Esophagus squamous epithelium (tissue), 5 donors: Measurements from ENCODE around the gene DUSP7. TPM values are rescaled to one million over a fixed set of nuclear protein-coding genes. Genes with fewer than 3 reads are reported as not detected.
A peak's percentile ranks its signal among the peaks of the same experiment; 100 is the strongest.

ENCODE experiments used
- DNase-seq: peaks from one replicate; lab custom pipeline; 2025; lab: John Stamatoyannopoulos, UW
- H3K27ac ChIP-seq, 4 donors: fragments of 200-600 bp; sonication (generic); one replicate each; pipeline ENCODE4 v1.5.1; 2016 to 2019; ENCODE audit warnings: mild to moderate bottlenecking in 1 of 4
- H3K27me3 ChIP-seq, 4 donors: fragments of 200-600 bp; sonication (generic); 1 replicate in 3 of 4; 2 replicates in 1 of 4; pipeline versions ENCODE4 v1.5.1 to v1.6.0; 2017 to 2021; ENCODE audit warnings: antibody characterized with exemption in 1 of 4
- H3K36me3 ChIP-seq, 3 donors: fragments of 200-600 bp; sonication (generic); one replicate each; pipeline ENCODE4 v1.5.1; 2016 to 2019
- H3K4me1 ChIP-seq, 3 donors: fragments of 200-600 bp; sonication (generic); one replicate each; pipeline ENCODE4 v1.5.1; 2017 to 2019
- H3K4me3 ChIP-seq, 4 donors: fragments of 200-600 bp; sonication (generic); 1 replicate in 3 of 4; 2 replicates in 1 of 4; pipeline ENCODE4 v1.5.1; 2016 to 2019; ENCODE audit warnings: mild to moderate bottlenecking in 2 of 4, moderate library complexity in 1 of 4
- H3K9me3 ChIP-seq, 3 donors: fragments of 200-600 bp; sonication (generic); one replicate each; pipeline ENCODE4 v1.5.1; 2016 to 2019
- POLR2A ChIP-seq, 4 donors: fragments of 450-650 bp; IDR thresholded peaks; one replicate each; pipeline ENCODE4 v1.6.1; 2017; ENCODE audit warnings: antibody characterized with exemption in 4 of 4, mild to moderate bottlenecking in 4 of 4, moderate library complexity in 3 of 4
- WGBS, 2 donors: methylation state at CpG; one replicate each; pipeline ENCODE4 v1.1.5; 2018; 5-methylcytosine and 5-hydroxymethylcytosine counted together
- intact Hi-C: fragments of 100-400 bp; cut with DNase I; formaldehyde crosslinking; loops from one replicate; pipeline ENCODE4 v1.15.0; 2022
- total RNA-seq, 4 donors: library from RNA; depleted of rRNA; stranded (reverse); fragments of >200 nt; gene quantifications; one replicate each; pipeline ENCODE4 v1.1.0, GENCODE V29; 2016
- TF ChIP-seq, protein P1 (sequence below), 6 experiments: fragments of 450-650 bp in 4 of 6; fragments of 200-600 bp in 2 of 6; sonication (generic) in 2 of 6; IDR thresholded peaks; one replicate each; pipeline ENCODE4 v1.5.1; 2016 to 2019; ENCODE audit warnings: antibody characterized with exemption in 6 of 6, mild to moderate bottlenecking in 4 of 6, moderate library complexity in 4 of 6
- donor health status: DM: yes; HTN: yes; CAD: no.

DUSP7 gene
- total RNA-seq, 4 donors from 2014 or later: 49.3 to 105 (median 62.1) TPM

DNA sequence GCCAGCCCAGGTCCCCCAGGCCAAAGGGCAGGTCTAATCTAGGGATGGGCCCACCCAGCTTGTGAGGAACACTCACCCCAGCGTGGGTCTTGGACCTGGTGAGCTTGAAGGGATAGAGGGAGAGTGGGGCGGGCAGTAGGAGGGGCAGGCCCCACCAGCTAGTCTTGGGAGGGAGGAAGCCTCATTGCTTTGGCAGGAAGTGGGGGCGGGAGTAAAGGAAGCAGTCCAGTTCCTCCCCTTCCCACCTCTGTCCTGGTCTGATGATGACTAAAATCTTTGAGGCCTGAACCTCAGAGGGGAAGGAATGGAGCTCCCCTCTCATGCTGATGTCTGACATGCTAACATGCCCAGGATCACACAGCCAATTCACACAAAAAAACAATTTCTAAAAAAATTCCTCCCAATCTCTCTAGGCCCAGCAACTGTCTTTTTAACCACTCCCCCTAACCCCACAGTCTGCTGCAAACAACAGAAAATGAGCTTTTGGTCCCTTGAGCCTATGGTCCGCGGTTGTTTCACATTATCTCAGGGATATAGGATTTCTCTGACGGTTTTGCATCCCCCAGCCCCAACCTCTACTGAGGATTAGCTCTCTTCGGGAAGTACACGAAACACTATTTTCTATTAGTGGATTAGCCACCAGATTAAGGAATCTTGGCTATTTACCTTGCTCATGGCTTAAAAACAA, 30.7 kb upstream of the DUSP7 start:
- Histone ChIP-seq H3K9me3 (no peaks in the 10 kb centered on the region), H3K4me3 (no peak overlapping the region), H3K36me3 (no peaks in the 10 kb centered on the region), H3K27ac (peak overlapping the region in 1 of 4 donors; percentile 59), H3K4me1 (peaks cover 0 to 52% (median 20%) of the 10 kb centered on the region in 3 donors), H3K27me3 (no peaks in the 10 kb centered on the region)
- intact Hi-C loops: no loop called here
- DNase-seq: no peak
- TF ChIP-seq, protein P1, sequence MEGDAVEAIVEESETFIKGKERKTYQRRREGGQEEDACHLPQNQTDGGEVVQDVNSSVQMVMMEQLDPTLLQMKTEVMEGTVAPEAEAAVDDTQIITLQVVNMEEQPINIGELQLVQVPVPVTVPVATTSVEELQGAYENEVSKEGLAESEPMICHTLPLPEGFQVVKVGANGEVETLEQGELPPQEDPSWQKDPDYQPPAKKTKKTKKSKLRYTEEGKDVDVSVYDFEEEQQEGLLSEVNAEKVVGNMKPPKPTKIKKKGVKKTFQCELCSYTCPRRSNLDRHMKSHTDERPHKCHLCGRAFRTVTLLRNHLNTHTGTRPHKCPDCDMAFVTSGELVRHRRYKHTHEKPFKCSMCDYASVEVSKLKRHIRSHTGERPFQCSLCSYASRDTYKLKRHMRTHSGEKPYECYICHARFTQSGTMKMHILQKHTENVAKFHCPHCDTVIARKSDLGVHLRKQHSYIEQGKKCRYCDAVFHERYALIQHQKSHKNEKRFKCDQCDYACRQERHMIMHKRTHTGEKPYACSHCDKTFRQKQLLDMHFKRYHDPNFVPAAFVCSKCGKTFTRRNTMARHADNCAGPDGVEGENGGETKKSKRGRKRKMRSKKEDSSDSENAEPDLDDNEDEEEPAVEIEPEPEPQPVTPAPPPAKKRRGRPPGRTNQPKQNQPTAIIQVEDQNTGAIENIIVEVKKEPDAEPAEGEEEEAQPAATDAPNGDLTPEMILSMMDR (IDR thresholded peaks at IDR 0.05): no peak
- WGBS, 2 donors: 89 to 90% methylated on average over 6 to 7 of the region's 8 CpGs

DNA sequence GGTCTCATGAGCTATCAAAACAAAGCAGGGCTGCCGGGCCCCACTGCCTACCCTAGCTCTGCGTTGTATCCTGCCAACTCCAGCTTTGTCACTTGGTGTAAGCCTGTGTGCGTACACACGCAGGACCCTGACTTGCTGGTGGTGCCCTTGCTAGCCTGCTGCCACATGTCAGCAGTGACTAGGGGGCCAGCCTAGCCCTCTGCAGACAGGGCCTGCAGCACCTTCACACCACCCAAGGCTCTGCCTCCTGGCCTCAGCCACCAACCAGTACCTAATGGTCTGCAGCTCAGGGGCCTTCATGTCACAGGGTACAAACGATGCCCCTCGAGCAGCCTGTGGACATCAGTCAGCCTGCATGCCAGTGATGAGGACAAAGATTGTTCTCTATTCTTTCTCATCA, 30.1 kb upstream of the DUSP7 start:
- TF ChIP-seq, protein P1 (IDR thresholded peaks at IDR 0.05): no peak
- TF ChIP-seq POLR2A (IDR thresholded peaks at IDR 0.05): no peak
- WGBS, 2 donors: no CpG with 5 or more reads among the region's 6 CpGs
- Histone ChIP-seq H3K27me3 (no peaks in the 10 kb centered on the region), H3K4me3 (no peak overlapping the region), H3K36me3 (no peaks in the 10 kb centered on the region), H3K27ac (no peak overlapping the region), H3K9me3 (no peaks in the 10 kb centered on the region), H3K4me1 (peaks cover 0 to 48% (median 20%) of the 10 kb centered on the region in 3 donors)
- no peak for DNase-seq
- intact Hi-C loops: no loop called here

DNA sequence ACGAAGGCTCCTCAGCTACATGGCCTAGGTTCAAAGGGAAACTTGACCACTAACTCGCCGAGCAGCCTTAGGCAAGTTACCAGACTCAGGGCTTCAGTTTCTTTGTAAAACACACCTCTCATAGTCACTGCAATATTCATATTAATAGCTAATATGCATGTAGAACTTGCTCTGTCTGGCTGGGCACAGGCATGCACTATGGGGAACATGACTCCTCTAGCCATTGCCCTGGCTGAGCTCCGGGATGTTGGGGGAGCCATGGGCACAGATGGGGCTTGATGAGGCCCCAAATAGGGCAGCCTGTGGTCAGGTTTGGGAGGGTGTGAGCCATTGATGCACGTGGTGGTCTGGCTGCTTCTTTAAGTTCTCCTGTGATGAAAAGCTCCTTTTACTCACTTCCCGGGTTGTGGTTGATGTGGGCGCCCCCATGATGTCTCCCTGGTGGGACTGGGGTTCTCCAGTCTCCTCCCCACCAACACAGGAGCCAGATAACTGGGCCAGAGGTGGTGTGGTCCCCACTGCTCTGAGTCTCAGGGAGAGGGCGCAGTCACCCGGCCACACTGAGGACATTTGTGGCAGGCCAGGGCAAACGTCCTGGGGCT, 29.4 kb upstream of the DUSP7 start:
- Histone ChIP-seq H3K27me3 (no peaks in the 10 kb centered on the region), H3K4me3 (no peak overlapping the region), H3K4me1 (peaks cover 0 to 44% (median 20%) of the 10 kb centered on the region in 3 donors), H3K9me3 (no peaks in the 10 kb centered on the region), H3K27ac (no peak overlapping the region), H3K36me3 (no peaks in the 10 kb centered on the region)
- WGBS, 2 donors: 50 to 85% methylated on average over 1 to 5 of the region's 10 CpGs
- DNase-seq: no peak
- intact Hi-C loops: no loop called here
- TF ChIP-seq POLR2A (IDR thresholded peaks at IDR 0.05): no peak
- TF ChIP-seq, protein P1 (IDR thresholded peaks at IDR 0.05): no peak

DNA sequence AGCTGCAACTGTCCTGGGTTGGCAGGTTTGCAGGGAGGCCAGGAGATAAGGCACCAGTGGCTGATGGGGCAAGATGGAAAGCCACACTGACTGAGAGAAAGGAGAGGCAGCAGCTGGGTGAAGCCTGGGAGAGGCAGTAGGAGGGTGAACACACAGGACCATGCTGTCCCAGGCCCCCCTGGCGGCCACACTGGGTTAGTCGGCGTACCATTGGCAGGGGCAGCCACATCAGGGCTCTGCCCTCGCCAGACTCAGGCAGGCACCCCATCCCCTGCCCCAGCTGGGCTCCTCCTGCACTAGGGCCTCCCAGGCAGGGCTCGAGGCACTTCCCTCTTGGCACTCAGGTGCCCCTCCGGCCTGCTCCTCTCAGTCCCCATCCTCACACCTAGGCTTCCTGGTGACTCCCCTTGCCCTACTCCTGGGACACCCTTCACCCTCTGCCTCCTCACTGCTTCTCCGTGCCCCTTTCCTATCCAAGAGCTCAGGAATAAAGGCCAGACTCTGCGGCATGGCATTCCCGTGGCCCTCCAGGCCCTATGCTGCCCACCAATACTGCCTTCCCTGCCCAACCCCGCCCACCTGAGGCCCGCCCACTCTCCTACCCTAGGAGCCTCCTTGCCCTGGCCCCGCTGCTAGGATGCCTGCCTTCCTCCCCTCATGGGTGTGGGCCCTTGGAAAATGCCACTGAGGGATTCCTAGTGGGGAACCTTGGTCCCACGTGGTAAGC, 28.7 kb upstream of the DUSP7 start:
- no peak for DNase-seq
- Histone ChIP-seq H3K9me3 (no peaks in the 10 kb centered on the region), H3K27ac (no peak overlapping the region), H3K4me3 (no peak overlapping the region), H3K27me3 (no peaks in the 10 kb centered on the region), H3K4me1 (peaks cover 0 to 38% (median 15%) of the 10 kb centered on the region in 3 donors), H3K36me3 (no peaks in the 10 kb centered on the region)
- intact Hi-C loops: no loop called here
- WGBS, 2 donors: 86 to 89% methylated on average over 7 to 12 of the region's 13 CpGs
- TF ChIP-seq, protein P1 (IDR thresholded peaks at IDR 0.05): no peak
- no peak for TF ChIP-seq POLR2A (IDR thresholded peaks at IDR 0.05)
